Testis (tissue), 2 donors: ENCODE results near the gene USP32.

ENCODE experiments used
- CTCF ChIP-seq, 3 experiments: fragments of 450-650 bp in 2 of 3; fragments of 200-600 bp in 1 of 3; sonication (generic) in 1 of 3; IDR thresholded peaks; one replicate each; pipeline ENCODE4 v1.5.1; 2016 to 2019; ENCODE audit warnings: antibody characterized with exemption in 3 of 3, mild to moderate bottlenecking in 2 of 3, moderate library complexity in 1 of 3
- POLR2A ChIP-seq: fragments of 450-650 bp; IDR thresholded peaks from one replicate; pipeline ENCODE4 v1.6.1; 2017; ENCODE audit warnings: antibody characterized with exemption, mild to moderate bottlenecking, moderate library complexity

DNA sequence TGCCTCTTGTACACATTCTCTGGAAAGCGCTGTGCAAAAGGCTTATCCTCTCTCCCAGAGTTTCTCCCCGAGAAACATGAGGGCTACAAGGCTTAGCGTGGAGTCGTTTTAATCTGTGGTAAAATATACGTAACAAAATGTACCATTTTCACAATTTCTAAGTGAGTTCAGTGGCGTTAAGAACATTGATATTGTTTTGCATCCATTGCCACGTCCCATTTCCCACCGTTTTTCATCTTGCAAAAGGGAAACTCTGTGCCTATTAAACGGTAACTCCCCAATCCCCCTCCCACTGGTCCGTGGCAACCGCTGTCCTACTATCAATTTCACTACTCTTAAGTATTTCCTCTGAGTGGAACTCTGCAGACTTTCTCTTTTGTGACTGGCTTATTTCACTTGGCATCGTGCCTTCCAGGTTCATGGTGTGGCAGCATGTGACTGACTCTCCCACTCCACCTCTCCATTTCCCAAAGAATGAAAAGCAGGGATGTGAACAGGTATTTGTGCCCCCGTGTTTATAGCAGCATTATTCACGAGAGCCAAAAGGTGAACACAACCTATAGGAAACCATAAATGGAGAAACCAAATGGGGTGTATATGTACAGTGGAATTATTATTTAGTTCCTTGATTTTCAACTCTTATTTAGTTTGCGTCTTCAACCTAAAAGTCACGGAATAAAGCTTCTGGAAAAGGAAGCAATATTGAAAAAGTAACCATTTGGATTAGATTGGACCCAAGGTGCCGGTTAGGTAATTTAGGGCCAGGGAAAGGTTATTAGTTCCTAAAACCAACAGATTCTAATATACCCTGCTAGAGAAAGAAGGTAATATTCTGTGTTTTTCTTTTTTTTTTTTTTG, 1.1 kb upstream of the USP32 start:
- TF ChIP-seq POLR2A (no peak), CTCF (IDR thresholded peaks at IDR 0.05) (no peak)
